ENCODE results near the gene EIF1.
"Not testable (repeated sequence)": the region's sequence is repeated elsewhere in the genome, so short reads cannot be mapped to it uniquely, and the experiment has no call there.

Gene EIF1

DNA sequence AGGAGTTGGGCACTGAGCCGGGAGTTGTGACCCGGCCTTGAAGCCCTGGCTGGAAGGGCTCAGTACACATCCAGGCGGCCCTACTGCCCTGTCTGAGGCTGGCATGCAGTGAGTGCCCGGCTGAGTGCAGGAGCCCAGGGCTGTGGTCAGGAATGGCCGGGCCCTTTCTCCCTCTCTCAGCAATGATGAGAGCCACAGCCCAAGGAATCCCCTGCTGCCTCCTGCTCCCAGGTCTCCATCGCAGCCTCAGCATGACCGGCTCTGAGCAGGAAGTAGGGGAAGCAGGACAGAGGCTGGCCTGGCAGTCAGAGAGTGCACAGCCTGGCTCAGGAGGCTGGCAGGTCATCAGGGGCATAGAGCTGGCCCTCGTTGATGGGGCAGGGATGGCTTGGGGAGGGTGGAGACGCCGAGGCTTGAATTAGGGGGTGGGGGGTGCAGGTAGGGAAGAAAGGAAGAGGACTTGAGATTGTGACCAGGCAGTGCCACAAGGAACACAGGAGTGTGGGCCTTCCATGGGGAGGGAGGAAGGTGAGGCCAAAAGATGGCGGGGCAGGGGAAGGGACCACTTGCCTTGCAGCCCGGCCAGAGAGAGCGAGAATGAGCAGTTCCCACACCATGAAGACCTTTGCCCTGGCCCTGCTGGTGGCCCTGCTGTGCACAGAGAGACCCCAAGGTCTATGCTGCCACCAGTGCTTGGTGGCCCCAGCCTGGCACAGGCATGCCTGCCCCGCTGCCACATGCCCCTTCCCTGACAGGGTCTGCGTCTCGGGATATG is 32.2 kb upstream of the EIF1 start:
- no peak for DNase-seq

DNA sequence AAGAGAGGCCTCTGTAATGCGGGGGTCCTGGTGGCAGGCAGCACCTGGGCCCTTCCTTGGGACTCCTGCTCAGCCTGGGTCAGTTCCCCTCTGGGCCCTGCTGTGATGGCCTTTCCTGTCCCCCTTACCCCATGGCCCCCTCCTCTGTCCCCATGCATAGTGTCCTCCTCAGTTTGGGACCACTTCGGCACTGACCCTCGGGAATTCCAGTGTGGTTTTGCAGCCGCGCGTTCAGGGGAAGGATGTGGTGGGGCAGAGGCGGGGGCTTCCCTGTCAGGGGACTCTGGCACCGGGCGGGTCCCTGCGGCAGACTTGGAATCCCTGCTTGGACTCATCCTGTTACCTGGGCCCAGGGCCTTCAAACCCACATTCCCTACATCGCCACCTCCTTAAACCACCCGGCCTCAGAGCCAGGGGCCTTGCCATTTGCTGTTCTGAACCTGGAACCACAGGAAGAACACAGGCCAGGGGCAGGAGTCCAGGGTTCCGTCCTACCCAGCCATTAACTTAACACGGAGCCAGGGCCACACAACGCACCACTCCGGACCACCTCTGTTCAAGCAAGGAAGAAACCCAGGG is 31.4 kb upstream of the EIF1 start:
- DNase-seq, result no peak

DNA sequence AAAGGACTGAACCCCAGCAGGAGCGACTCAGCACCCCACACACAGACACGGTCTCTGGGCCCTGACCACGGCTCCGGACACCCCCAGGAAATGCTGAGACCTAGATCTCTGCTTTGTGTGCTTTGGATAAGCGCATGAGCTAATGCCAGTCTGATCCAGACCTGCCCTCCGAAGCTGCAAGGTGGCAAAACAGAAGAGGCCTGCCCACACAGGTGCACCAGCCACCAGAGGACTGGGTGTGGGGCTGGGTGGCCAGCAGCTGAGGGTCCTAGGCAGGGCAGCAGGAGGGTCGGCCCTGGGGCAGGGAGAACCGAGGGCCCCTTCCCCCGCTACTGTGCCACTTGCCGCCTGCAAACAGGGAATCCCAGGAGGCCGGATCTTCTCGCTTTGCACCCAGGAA is 30.7 kb upstream of the EIF1 start:
- DNase-seq, result no peak

GRCh38 chr17:41658846-41659245 is 29.8 kb upstream of the EIF1 start:
- no peak for DNase-seq

DNA sequence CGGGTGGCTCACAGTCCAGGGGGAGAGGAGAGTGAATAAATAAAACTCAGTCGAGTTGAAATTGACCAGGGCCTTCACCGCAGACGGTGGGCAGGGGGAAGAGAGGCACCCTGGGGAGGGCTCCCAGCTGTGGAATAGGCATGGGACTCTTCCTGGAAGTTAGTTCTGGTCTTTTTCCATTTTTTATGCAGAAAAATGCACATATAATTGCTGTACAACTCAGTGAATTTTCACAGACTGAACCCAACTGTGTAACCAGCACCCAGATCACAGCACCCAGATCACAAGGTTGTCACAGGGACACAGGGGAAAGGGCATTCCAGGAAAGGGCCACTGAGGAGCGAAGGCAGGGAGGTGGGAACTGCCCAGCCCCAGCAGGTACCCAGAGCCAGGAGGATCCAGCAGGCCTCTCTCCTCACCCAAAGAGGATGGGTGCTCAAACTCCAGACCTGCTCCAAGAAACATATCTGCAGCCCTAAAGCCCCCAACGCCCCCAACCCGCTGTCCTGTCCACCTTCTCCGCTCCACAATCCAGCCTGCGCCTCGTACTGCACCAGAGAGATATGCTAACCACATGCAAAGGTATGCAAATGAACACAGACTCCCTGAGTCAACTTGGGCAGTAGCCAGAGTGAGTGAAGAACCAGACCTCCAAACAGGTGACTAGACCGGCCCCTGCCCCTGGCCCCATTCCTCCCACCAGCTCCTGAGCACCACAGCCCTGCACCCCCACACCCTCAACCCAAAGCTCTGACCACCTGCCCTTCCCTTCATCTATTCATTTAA is 29.1 kb upstream of the EIF1 start:
- no peak for DNase-seq

GRCh38 chr17:41660221-41660711 is 28.4 kb upstream of the EIF1 start:
- DNase-seq, result no peak

GRCh38 chr17:41663451-41664171 is 25.1 kb upstream of the EIF1 start:
- DNase-seq, result no peak

- peak in 1 of 2 experiments; percentile 5 for DNase-seq
Observed at GRCh38 chr17:41664172-41664457, 24.6 kb upstream of the EIF1 start.

DNA sequence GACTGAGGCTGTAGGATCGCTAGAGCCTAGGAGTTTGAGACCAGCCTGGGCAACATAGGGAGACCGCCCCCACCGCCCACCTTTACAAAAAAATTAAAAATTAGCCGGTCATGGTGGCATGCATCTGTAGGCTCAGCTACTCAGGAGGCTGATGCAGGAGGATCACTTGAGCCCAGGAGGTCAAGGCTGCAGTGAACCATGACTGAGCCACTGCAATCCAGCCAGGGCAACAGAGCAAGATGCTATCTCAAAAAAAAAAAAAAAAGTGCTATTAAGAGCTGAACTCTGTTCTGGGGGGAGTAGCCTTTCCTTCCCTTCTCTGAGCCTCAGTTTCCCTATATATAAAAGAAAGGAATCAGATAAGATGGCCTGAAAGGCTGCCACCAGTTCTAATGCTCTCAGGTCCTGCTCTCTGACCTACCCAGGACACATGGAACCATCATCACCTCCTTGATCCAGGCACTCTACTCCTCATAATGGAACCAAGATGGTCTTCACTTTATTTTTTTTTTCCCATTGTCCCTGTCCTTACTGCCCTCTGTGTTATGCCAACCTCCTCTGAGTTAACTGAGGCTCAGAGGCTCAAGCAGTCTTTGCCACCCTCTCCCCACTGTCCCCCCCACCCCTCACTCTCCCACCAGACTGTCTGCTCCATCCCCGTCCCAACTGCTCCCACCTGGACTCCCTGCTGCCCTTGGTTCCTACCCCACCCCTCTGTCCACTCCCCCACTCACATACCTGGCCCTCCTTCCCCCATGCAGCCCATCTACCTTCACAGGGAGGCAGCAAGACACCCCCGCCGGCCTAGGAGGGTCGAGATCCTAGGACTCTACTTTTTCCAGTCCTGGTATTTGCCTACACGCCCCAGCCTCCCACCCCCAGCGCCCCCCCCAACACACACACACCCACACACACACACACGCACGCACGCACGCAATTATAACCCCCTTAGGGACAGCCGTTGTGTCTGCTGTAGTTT is 23.8 kb upstream of the EIF1 start:
- DNase-seq, result no peak

GRCh38 chr17:41665566-41666236 is 23.0 kb upstream of the EIF1 start:
- peak; percentile 54 to 71 for DNase-seq

DNA sequence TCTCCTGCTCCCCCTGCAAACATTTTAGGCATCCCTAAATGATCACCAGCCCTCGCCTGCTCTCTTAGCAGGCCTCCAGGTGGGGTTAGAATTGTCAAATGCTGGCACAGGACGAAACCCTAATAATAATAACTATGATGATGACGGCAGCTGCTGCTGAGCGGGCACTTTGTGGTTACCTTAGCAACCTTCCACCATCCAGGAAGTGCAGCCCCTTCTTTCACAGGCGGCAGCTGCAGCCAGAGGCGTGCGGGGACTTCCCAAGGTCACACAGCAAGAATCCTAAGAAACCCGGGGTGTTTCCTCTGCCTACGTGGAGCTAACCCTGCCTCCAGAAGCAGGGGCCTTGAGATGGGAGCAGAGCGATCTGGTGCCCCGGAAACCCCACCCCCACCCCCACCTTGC is 22.4 kb upstream of the EIF1 start:
- DNase-seq, result peak; percentile 36 to 46

GRCh38 chr17:41666708-41667279 is 21.9 kb upstream of the EIF1 start:
- peak; percentile 77 to 83 for DNase-seq

GRCh38 chr17:41667280-41668041 is 21.2 kb upstream of the EIF1 start:
- DNase-seq, result peak; percentile 58 to 59

GRCh38 chr17:41672153-41672552 is 16.5 kb upstream of the EIF1 start:
- no peak for DNase-seq

GRCh38 chr17:41675157-41676057 is 13.3 kb upstream of the EIF1 start:
- not testable (repeated sequence) for DNase-seq

- DNase-seq, result no peak
Observed at GRCh38 chr17:41676058-41676419, 12.6 kb upstream of the EIF1 start.

GRCh38 chr17:41678411-41678906 is 10.2 kb upstream of the EIF1 start:
- DNase-seq, result no peak

DNA sequence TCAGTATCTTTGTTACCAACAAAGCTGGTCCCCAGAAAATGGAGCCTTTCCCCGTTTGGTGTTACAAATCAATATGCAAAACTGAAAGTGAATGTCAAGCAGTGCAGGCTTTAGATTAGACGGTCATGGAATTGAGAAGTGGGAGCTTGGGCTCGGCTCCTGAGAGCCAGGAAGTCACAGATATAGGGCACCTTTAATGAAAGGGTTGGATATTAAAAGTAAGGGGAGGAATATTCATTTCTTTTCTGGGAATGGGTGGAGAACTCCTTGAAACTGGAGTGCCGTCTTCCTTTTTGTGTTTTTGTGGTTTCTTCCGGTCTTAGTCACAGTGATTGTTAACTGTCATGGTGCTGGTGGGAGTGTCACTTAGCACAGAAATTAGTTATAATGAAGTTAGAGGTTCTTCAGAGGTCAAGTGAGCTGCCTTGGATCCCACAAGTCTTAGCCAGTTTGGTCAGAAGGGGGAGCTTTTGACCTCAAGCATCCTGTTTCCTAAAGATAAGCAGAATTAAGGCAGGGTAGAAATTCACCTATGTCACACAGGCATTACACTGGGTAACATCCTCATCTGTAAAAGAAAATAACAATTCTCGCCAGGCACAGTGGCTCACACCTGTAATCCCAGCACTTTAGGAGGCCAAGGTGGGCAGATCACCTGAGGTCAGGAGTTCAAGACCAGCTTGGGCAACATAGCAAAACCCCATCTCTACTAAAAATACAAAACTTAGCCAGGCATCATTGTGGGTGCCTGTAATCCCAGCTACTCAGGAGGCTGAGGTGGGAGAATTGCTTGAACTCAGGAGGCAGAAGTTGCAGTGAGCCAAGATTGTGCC is 9.6 kb upstream of the EIF1 start:
- DNase-seq, result peak; percentile 63 to 73
